K562 treated with DMSO at 1 percent for 12 hours (cell line): ENCODE measurements around the gene C9orf85. TPM values are rescaled to one million over a fixed set of nuclear protein-coding genes. Genes with fewer than 3 reads are reported as not detected.

ENCODE experiments used
- total RNA-seq: library from RNA; unstranded; fragments of 300-600 nt; gene quantifications from 2 replicates; pipeline ENCODE4 v1.2.3, GENCODE V29; 2022; ENCODE audit not compliant: insufficient read depth

The C9orf85 gene
- total RNA-seq, result 7.8 and 13.6 TPM in 2 replicates

GRCh38 chr9:71911061-71911907 is at the start of gene C9orf85, which contains the start of gene ABHD17B:
TSS of gene C9orf85 (plus strand) at chr9:71911639. CDS start at chr9:71911735, 96 bp downstream.
TSS of gene ABHD17B (minus strand) at chr9:71911193. CDS start at chr9:71875080, 36,113 bp downstream.

Other genes starting within 250 kb of the C9orf85 start
- 13.0 and 31.3 TPM in 2 replicates for gene CEMIP2, start 143.1 kb upstream of the C9orf85 start, total RNA-seq
- gene ABHD17B, start 446 bp upstream of the C9orf85 start, total RNA-seq, result 5.7 and 13.5 TPM in 2 replicates
- not detected in 2 replicates for gene C9orf57, start 149.0 kb downstream of the C9orf85 start, total RNA-seq
- gene GDA, start 237.8 kb downstream of the C9orf85 start, total RNA-seq, result 4.4 and 7.7 TPM in 2 replicates